T-helper 22 cell (primary cell): ENCODE results near the gene ZWILCH.
"Not testable (repeated sequence)": the region's sequence is repeated elsewhere in the genome, so short reads cannot be mapped to it uniquely, and the experiment has no call there.

ENCODE experiments used
- DNase-seq: peaks from one replicate; pipeline ENCODE4 v3.0.0-alpha.2; 2020; ENCODE audit warnings: low read depth

The ZWILCH gene

DNA sequence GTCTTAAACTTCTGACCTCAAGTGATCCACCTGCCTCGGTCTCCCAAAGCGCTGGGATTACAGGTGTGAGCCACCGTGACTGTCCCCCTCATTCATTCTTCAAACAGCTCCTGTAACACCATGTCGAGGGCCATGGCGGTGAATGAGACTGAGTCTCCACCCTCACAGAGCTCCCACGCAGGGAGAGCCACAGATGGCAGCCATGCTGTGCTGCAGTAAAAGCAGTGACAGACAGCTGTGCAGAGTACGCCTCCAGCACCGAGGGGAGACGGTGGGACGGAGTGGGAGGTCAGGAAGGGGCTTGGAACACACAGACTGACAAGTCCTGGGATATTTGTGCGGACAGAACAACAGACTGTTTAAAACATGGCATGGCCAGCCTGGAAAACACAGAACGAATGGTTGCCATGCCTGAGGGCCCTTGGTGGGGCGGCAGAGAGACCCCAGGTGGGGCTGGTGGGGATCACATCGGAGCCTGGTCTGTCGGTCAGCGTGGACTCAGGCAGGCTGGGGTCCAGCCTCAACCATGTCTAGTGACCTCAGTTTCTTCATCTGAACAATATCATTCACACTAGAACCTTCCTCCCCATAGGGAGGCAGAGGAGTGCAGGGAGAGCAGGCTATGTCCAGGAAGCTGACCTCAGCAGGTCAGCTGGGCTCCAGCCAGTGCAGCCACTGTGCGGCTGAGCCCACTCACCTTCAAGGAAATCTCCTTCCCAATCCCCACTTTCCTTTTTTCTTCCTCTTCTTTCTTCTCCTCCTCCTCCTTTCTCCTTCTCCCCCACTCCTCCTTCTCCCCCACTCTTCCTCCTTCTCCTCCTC lies 81.2 kb downstream of the ZWILCH start:
- DNase-seq = no peak

DNA sequence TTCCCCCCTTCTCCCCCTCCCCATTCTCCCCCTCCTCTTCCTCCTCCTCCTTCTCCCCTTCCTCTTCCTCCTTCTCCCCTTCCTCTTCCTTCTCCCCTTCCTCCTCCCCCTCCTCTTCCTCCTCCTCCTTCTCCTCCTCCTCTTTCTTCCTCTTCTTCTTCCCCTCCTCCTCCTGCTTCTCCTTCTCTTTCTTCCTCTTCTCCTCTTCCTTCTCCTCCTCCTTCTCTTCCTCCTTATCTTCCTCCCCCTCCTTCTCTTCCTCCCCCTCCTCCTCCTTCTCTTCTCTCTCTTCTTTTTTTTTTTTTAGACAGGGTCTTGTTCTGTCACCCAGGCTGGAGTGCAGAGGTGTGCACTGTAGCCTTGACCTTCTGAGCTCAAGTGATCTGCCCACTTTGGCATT lies 81.9 kb downstream of the ZWILCH start:
- DNase-seq = no peak

DNA sequence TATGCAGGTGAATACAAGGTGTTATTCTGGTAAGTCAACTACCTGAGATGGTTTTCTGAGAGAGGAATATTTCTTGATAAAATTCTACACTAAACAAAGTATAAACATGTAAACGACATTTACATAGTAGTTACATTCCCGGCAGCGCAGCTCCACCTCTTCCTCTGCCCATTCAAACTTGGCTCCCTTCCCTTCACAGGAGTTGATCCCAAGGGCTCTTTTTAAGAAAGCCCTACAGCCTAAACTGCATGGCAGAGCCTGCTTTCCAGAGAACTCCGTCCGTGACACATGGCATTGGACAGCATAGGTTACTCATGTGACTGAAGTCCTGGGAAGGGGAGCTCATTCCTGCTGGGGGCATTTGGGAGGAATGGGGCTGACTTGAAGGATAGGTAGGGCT lies 82.6 kb downstream of the ZWILCH start:
- no peak for DNase-seq

- no peak for DNase-seq
These were observed 83.4 kb downstream of the ZWILCH start for GRCh38 chr15:66588537-66588936.

- no peak for DNase-seq
These were observed 83.8 kb downstream of the ZWILCH start for GRCh38 chr15:66588971-66589370.

- DNase-seq = not testable (repeated sequence)
These were observed 84.3 kb downstream of the ZWILCH start for GRCh38 chr15:66589429-66589828.

DNA sequence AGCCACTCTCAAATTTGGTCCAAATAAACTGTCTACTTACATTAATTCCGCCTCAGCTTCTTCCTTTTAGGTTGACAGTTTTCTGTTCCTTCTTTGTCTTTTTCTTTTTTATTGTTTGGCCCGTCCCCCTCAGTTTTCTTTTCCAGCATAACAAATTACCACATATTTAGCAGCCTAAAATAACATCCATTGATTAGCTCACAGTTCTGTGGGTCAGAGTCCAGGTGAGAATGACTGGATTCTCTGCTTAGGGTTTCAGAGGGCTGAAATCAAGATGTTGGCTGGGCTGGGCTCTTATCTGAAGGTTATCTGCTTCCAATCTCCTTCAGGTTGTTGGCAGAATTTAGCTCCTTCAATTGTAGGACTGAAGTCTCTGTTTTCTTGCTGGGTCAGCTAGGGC lies 85.3 kb downstream of the ZWILCH start:
- DNase-seq = no peak

DNA sequence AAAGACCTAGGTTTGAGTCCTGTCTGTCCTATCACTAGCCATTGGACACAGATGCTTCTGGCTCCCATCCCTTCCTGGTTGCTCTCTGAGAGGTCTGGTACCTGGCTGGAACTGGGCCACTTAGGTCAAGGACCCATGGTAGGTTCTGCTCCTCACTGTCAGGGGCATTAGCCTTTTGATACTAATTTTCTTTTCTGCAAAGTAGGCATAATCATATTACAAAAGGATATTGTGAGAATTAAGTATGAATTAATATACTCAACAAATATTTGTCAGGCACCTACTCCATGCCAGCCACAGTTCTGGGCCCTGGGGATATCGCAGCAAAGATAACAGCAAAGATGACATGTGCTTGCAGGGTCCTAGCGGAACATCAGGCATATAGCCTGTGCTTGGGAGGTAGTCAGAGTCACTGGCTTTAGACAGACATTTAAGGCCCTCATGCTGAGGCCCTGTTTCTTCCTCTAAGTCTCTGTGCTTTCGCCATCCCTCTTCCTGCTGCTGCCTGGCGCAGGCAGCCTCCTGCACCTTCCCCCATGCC lies 86.3 kb downstream of the ZWILCH start:
- DNase-seq = no peak

DNA sequence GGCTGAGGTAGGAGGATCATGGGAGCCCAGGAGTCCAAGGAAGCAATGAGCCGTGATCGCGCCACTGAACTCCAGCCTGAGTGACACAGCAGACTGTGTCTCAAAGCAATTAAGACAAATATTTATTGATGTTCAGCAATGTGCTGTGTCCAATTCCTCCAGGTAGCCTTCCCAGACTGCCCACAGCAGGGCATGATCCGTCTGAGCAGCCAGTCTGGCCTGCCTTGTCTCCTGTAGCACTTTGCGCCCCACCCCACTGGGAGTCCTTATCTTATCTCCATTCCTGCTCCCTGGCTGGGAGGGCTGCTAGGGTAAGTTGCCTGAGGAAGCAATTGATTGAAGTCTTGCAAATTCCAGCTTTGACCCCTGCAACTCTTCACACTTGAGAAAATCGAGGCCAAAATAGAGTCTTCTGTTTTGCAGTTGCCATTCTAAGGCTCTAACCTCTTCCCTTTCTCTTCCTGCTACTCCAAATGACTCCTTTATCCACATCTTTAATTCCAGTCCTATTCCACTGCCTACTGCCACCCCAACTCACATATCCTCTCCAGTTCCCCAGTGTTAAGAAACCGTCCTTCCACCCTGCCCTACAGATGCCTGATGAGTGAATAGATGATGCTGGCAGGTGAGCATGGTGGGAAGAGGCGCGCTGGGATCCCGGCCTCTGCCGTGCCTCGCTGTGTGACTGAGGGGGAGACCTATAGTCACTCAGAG lies 87.5 kb downstream of the ZWILCH start:
- no peak for DNase-seq

DNA sequence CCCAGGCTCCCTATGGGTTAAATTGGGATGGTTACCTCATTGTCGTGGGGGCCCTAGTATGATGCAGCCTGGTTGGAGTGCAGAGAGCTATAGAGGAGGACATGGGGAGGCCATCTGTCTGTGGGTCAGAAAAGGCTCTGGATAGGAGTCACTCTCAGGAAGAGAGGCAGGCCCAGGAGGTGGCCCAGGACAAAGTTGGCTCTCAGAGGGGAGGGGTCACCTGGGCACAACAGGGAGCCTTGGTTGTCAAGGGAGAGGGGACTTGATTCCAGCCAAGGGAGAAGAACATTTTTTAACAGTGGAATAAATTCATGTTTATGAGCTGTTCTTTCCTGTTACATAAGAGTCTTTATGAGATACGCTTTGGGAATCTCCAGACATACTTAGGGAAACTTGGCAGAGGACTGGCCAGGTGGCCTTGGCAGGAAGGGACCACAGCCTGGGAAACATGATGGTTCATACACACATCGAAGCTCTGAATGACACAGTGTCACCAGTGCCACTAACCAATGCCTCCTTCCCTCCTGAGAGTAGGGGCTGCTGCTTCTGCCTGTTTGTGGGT lies 88.2 kb downstream of the ZWILCH start:
- no peak for DNase-seq

- DNase-seq = no peak
These were observed 89.2 kb downstream of the ZWILCH start for GRCh38 chr15:66594344-66594743.

DNA sequence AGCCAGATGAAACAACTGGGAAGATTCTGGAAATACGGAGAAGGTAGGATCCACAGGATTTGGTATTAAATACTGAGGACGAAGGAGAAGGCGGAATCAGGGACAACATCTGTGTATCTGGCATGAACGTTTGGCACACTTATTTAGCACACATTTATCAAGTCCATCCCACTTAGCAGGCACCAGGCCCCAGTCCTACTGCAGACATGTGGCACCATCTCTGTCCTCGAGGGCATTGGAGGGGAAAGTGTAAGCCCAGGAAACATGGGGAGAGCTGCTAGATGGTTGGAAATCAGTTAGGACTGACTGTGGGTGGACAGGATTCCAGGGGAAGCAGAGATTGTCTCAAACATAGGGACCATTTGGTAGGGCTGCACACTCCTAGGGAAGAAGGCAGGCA lies 89.7 kb downstream of the ZWILCH start:
- DNase-seq = no peak

- no peak for DNase-seq
These were observed 90.2 kb downstream of the ZWILCH start for GRCh38 chr15:66595332-66595731.

- no peak for DNase-seq
These were observed 90.9 kb downstream of the ZWILCH start for GRCh38 chr15:66595931-66596545.

GRCh38 chr15:66598095-66598815 lies 93.1 kb downstream of the ZWILCH start:
- DNase-seq = no peak
